CD4-positive, alpha-beta memory T cell (primary cell): Measurements from ENCODE around the gene SUMO2. TPM values are rescaled to one million over a fixed set of nuclear protein-coding genes. Genes with fewer than 3 reads are reported as not detected.
"Not testable (repeated sequence)": the region's sequence is repeated elsewhere in the genome, so short reads cannot be mapped to it uniquely, and the experiment has no call there.

Experiments
- CTCF ChIA-PET: fragments of 350-600 bp; sonication (Branson Sonifier 250); formaldehyde crosslinking; loops from one replicate; lab custom pipeline; 2021; ENCODE audit warnings: inconsistent platforms; ENCODE audit not compliant: partially characterized antibody; lab: Charles Lee
- POLR2A ChIA-PET: fragments of 350-600 bp; sonication (Branson Sonifier 250); formaldehyde crosslinking; loops from one replicate; lab custom pipeline; 2021; ENCODE audit not compliant: partially characterized antibody; lab: Charles Lee
- DNase-seq, 5 donors: peaks; one replicate each; pipeline versions ENCODE4 v3.0.0 to v3.0.0-alpha.2; 2020 to 2022; ENCODE audit warnings: mixed read lengths in 1 of 5
- H3K27ac ChIP-seq: one replicate; pipeline ENCODE4 v1.7.0; 2013; ENCODE audit warnings: low read depth, low read length
- H3K27me3 ChIP-seq: 2 replicates; pipeline ENCODE4 v1.7.0; 2013; ENCODE audit warnings: mild to moderate bottlenecking, low read length, moderate library complexity; ENCODE audit not compliant: insufficient read depth
- H3K36me3 ChIP-seq: 2 replicates; pipeline ENCODE4 v1.7.0; 2013; ENCODE audit warnings: mild to moderate bottlenecking, low read length, moderate library complexity; ENCODE audit not compliant: insufficient read depth
- H3K4me1 ChIP-seq: 2 replicates; pipeline ENCODE4 v1.7.0; 2013; ENCODE audit warnings: mild to moderate bottlenecking, low read length, moderate library complexity; ENCODE audit not compliant: insufficient read depth
- H3K4me3 ChIP-seq, 2 donors: one replicate each; pipeline ENCODE4 v1.7.0; 2013; ENCODE audit warnings: low read length in 2 of 2, mild to moderate bottlenecking in 1 of 2
- H3K9me3 ChIP-seq, 2 donors: one replicate each; pipeline ENCODE4 v1.7.0; 2013; ENCODE audit warnings: low read length in 2 of 2, control low read depth in 1 of 2; ENCODE audit not compliant: control insufficient read depth in 1 of 2
- H3K27ac Mint-ChIP-seq, 7 donors: one replicate each; pipeline ENCODE4 v1.8.0; 2020 to 2021; ENCODE audit warnings: mixed read lengths in 7 of 7, mild to moderate bottlenecking in 6 of 7, inconsistent platforms in 3 of 7, moderate library complexity in 3 of 7
- H3K27me3 Mint-ChIP-seq, 2 donors: one replicate each; pipeline ENCODE4 v1.8.0; 2020 to 2021; ENCODE audit warnings: mixed read lengths in 2 of 2
- H3K36me3 Mint-ChIP-seq, 2 donors: one replicate each; pipeline ENCODE4 v1.8.0; 2020 to 2021; ENCODE audit warnings: mixed read lengths in 2 of 2, inconsistent platforms in 1 of 2, mild to moderate bottlenecking in 1 of 2
- H3K4me1 Mint-ChIP-seq, 4 donors: one replicate each; pipeline ENCODE4 v1.8.0; 2020 to 2021; ENCODE audit warnings: mixed read lengths in 4 of 4, mild to moderate bottlenecking in 1 of 4
- H3K4me3 Mint-ChIP-seq, 8 donors: one replicate each; pipeline ENCODE4 v1.8.0; 2020 to 2021; ENCODE audit warnings: mixed read lengths in 8 of 8, mild to moderate bottlenecking in 7 of 8, moderate library complexity in 6 of 8, inconsistent platforms in 3 of 8
- H3K9me3 Mint-ChIP-seq, 8 donors: one replicate each; pipeline ENCODE4 v1.8.0; 2020 to 2021; ENCODE audit warnings: mixed read lengths in 8 of 8, mild to moderate bottlenecking in 5 of 8, inconsistent platforms in 3 of 8, moderate library complexity in 1 of 8
- intact Hi-C: fragments of 100-400 bp; cut with micrococcal nuclease; formaldehyde crosslinking; loops from one replicate; pipeline ENCODE4 v1.15.1; 2023
- polyA plus RNA-seq, 2 donors: library from polyadenylated mRNA; unstranded; fragments of 300-500 nt; fragmentation: Illumina TruSeq; gene quantifications; one replicate each; pipeline ENCODE4 v1.2.3, GENCODE V29; 2021
- total RNA-seq, 2 experiments: library from RNA; stranded (reverse); gene quantifications; one replicate each; pipeline ENCODE4 v1.2.3, GENCODE V29; 2021

The SUMO2 gene
- total and polyA plus RNA-seq, 4 experiments from 2014 or later = 255 to 416 (median 283) TPM

DNA sequence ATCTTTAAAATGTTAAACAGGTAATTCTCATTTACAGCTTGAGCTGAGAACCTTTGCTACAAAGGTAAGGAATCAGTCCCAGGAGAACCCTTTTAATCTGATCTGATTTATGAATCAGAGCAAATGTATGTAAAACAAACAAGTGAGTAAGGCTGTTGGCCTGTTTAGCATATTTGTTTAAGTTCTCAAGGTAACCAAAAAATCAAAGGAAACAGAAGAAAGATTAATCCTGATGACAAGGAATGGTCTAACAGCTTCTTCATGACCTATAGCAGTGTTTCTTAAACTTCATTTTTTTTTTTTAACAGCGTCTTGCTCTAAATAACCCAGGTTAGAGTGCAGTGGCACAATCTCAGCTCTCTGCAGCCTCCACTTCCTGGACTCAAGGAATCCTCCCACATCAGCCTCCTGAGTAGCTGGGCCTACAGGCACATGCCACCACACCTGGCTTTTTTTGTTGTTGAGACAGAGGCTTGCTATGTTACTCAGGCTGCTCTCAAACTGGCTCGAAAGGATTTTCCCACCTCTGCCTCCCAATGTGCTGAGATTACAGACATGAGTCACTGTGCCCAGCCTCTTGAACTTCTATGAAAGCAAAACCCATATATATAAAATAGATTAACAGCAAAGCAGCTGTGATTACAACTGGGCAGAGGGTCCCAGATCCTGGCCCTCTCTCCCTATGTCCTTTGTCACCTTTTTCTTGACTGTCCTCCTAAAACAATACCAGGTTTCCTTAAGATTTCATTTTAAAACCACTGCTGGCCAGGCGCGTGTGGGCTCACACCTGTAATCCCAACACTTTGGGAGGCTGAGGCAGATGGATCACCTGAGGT lies 23.3 kb downstream of the SUMO2 start:
- H3K27ac ChIP-seq = no peak overlapping the region
- peak overlapping the region in 1 of 7 donors; percentile 13 for H3K27ac Mint-ChIP-seq
- CTCF ChIA-PET = interaction anchor here (0.9 to 7.1 kb wide), 4 partner anchors 11 to 45 kb away, joined by 3 to 27 read pairs (median 12); no protein-coding TSS in a partner anchor

DNA sequence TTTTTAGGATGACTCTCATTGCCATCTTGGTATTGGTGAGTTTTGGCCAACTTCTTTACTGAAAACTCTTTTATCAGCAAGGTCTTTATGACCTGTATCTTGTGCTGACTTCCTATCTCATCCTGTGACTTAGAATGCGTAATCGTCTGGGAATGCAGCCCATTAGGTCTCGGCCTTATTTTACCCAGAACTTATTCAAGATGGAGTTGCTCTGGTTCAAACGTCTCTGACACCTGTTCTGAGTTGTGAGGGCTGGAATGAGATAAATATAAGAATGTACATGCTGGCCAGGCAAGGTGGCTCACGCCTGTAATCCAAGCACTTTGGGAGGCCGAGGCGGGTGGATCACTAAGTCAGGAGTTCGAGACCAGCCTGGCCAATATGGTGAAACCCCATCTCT lies 24.3 kb downstream of the SUMO2 start:
- POLR2A ChIA-PET = not testable (repeated sequence)

More for the DNA sequence above, 23.3 kb downstream of the SUMO2 start:
- no peak for DNase-seq
- POLR2A ChIA-PET = no interaction called here
- Mint-ChIP-seq H3K4me3 (no peak overlapping the region), H3K27me3 (no peaks in the 10 kb centered on the region), H3K9me3 (no peaks in the 10 kb centered on the region), H3K4me1 (peaks cover 7 to 10% (median 8%) of the 10 kb centered on the region in 4 donors), H3K36me3 (peaks cover 0 to 3% of the 10 kb centered on the region in 2 donors)
- Histone ChIP-seq H3K4me3 (no peak overlapping the region), H3K4me1 (peaks cover 7% of the 10 kb centered on the region), H3K27me3 (no peaks in the 10 kb centered on the region), H3K36me3 (no peaks in the 10 kb centered on the region), H3K9me3 (no peaks in the 10 kb centered on the region)
- intact Hi-C loops = no loop called here

GRCh38 chr17:75155191-75155601 lies 27.6 kb downstream of the SUMO2 start:
- DNase-seq = no peak
- Mint-ChIP-seq H3K9me3 (no peaks in the 10 kb centered on the region), H3K4me1 (peaks cover 20 to 27% (median 25%) of the 10 kb centered on the region in 4 donors), H3K27me3 (no peaks in the 10 kb centered on the region), H3K36me3 (peaks cover 0 to 7% of the 10 kb centered on the region in 2 donors), H3K4me3 (peak overlapping the region in 5 of 8 donors; percentile 40 to 94 (median 90)), H3K27ac (peak overlapping the region; percentile 16 to 98 (median 94))
- intact Hi-C loops = loop anchor here (2.0 kb wide), 1 partner anchor 18 kb away; no protein-coding TSS in a partner anchor
- peak overlapping the region; percentile 63 for H3K27ac ChIP-seq
- ChIA-PET POLR2A (interaction anchor here (0.6 to 2.1 kb wide), 18 partner anchors 8 to 118 kb away, joined by 3 to 13 read pairs (median 5); partner anchors contain the start of genes ARMC7, MIF4GD, NT5C and SLC16A5), CTCF (interaction anchor here (0.9 to 7.1 kb wide), 8 partner anchors 15 to 257 kb away, joined by 3 to 27 read pairs (median 4); partner anchors contain the start of genes MIF4GD and NT5C)
- H3K36me3 ChIP-seq = no peaks in the 10 kb centered on the region
- H3K27me3 ChIP-seq = no peaks in the 10 kb centered on the region
- H3K9me3 ChIP-seq = no peaks in the 10 kb centered on the region
- peaks cover 24% of the 10 kb centered on the region for H3K4me1 ChIP-seq
- H3K4me3 ChIP-seq = no peak overlapping the region

More for the DNA sequence above, 24.3 kb downstream of the SUMO2 start:
- H3K27ac Mint-ChIP-seq, DNase-seq, H3K27ac ChIP-seq, H3K9me3 ChIP-seq, intact Hi-C loops, H3K4me3 ChIP-seq, H3K27me3 ChIP-seq, H3K4me1 ChIP-seq, H3K9me3 Mint-ChIP-seq, H3K4me3 Mint-ChIP-seq, H3K27me3 Mint-ChIP-seq, H3K36me3 ChIP-seq, H3K36me3 Mint-ChIP-seq: not testable (repeated sequence)
- peaks cover 7 to 11% (median 9%) of the 10 kb centered on the region in 4 donors for H3K4me1 Mint-ChIP-seq
- CTCF ChIA-PET = interaction anchor here (4.1 to 7.1 kb wide), 2 partner anchors 12 to 45 kb away, joined by 20 to 27 read pairs; no protein-coding TSS in a partner anchor

GRCh38 chr17:75154195-75155106 lies 28.3 kb downstream of the SUMO2 start, which contains the start of gene JPT1:
Gene JPT1 (minus strand): TSS chr17:75154512. CDS start chr17:75154397, 115 bp downstream.
- Histone ChIP-seq H3K9me3 (no peaks in the 10 kb centered on the region), H3K4me1 (peaks cover 24% of the 10 kb centered on the region), H3K27me3 (no peaks in the 10 kb centered on the region), H3K36me3 (no peaks in the 10 kb centered on the region), H3K27ac (peak within 1 kb of the TSS; percentile 63), H3K4me3 (peak within 1 kb of the TSS; percentile 40 to 85)
- POLR2A ChIA-PET = interaction anchor here (0.6 to 2.1 kb wide), 21 partner anchors 9 to 118 kb away, joined by 3 to 13 read pairs (median 5); partner anchors contain the start of genes ARMC7, MIF4GD, NT5C and NUP85
- Mint-ChIP-seq H3K27me3 (no peaks in the 10 kb centered on the region), H3K4me1 (peaks cover 24 to 32% (median 30%) of the 10 kb centered on the region in 4 donors), H3K4me3 (peak within 1 kb of the TSS; percentile 93 to 96 (median 94)), H3K36me3 (peaks cover 0 to 10% of the 10 kb centered on the region in 2 donors), H3K27ac (peak within 1 kb of the TSS; percentile 82 to 98 (median 94)), H3K9me3 (no peaks in the 10 kb centered on the region)
- CTCF ChIA-PET = interaction anchor here (1.0 to 7.1 kb wide), 7 partner anchors 16 to 258 kb away, joined by 3 to 27 read pairs (median 4); partner anchors contain the start of genes MIF4GD and NT5C
- intact Hi-C loops = loop anchor here (1.0 to 5.0 kb wide), 4 partner anchors 18 to 107 kb away; partner anchors contain the start of genes GGA3 and MRPS7
- DNase-seq = peak; percentile 95 to 98 (median 97)

DNA sequence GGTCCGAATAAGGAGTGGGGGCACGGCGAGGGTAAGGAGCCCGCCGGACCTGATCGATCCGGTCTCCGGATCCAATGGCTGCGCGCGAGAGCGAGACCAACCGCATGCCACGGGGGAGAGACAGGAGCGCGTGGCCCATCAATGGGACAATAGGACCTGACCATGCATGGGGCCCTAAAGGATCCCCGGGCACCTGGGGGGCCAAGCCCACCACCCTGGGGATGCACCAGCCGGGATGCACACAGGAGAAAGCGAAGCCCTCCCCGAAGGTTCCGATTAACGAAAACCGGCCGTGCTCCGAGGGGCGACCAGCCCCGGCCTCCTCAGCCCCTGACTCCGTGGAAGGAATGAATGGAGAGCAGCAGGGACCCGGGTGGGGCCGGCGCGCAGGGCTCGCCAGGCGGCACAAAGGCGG lies 29.0 kb downstream of the SUMO2 start:
- H3K4me3 Mint-ChIP-seq = peak overlapping the region; percentile 89 to 96 (median 94)
- H3K36me3 Mint-ChIP-seq = peaks cover under 1 to 11% of the 10 kb centered on the region in 2 donors
- Histone ChIP-seq H3K9me3 (no peaks in the 10 kb centered on the region), H3K27ac (peak overlapping the region; percentile 63), H3K4me1 (peaks cover 24% of the 10 kb centered on the region), H3K27me3 (no peaks in the 10 kb centered on the region), H3K4me3 (peak overlapping the region; percentile 40 to 85), H3K36me3 (no peaks in the 10 kb centered on the region)
- intact Hi-C loops = loop anchor here (1.0 to 5.0 kb wide), 5 partner anchors 19 to 108 kb away; partner anchors contain the start of genes GGA3, MRPS7 and NT5C
- DNase-seq = no peak
- peaks cover 25 to 32% (median 30%) of the 10 kb centered on the region in 4 donors for H3K4me1 Mint-ChIP-seq
- peak overlapping the region; percentile 74 to 94 (median 91) for H3K27ac Mint-ChIP-seq
- ChIA-PET POLR2A (interaction anchor here (0.6 to 2.1 kb wide), 15 partner anchors 9 to 117 kb away, joined by 3 to 13 read pairs (median 6); partner anchors contain the start of genes MIF4GD, NT5C, NUP85 and SUMO2), CTCF (interaction anchor here (1.0 to 7.1 kb wide), 4 partner anchors 19 to 117 kb away, joined by 3 to 27 read pairs (median 4); partner anchors contain the start of genes MIF4GD and NT5C)
- H3K27me3 Mint-ChIP-seq = no peaks in the 10 kb centered on the region
- no peaks in the 10 kb centered on the region for H3K9me3 Mint-ChIP-seq
